Suprapubic skin (tissue), 4 donors: ENCODE data around the gene ELMO3.

Experiments
- CTCF ChIP-seq, 2 donors: fragments of 200-600 bp in 1 of 2; fragments of 450-650 bp in 1 of 2; sonication (generic) in 1 of 2; IDR thresholded peaks; one replicate each; pipeline ENCODE4 v1.5.1; 2016 to 2019; ENCODE audit warnings: antibody characterized with exemption in 2 of 2, mild to moderate bottlenecking in 1 of 2, moderate library complexity in 1 of 2
- POLR2A ChIP-seq, 2 donors: fragments of 450-650 bp; IDR thresholded peaks; one replicate each; pipeline ENCODE4 v1.6.1; 2017; ENCODE audit warnings: antibody characterized with exemption in 2 of 2, mild to moderate bottlenecking in 2 of 2, moderate library complexity in 2 of 2
- POLR2AphosphoS5 ChIP-seq, 3 donors: sonication (generic); formaldehyde crosslinking; IDR thresholded peaks; one replicate each; pipeline ENCODE4 v1.6.1; 2017; ENCODE audit warnings: antibody characterized with exemption in 3 of 3

GRCh38 chr16:67184453-67184994 lies 14.4 kb upstream of the ELMO3 start:
- TF ChIP-seq CTCF (IDR thresholded peaks at IDR 0.05) (no peak), POLR2A (IDR thresholded peaks at IDR 0.05) (no peak), POLR2AphosphoS5 (IDR thresholded peaks at IDR 0.05) (no peak)
